HG02973 (cell line): ENCODE data around the gene PRAMEF13.
"Not testable (repeated sequence)": the region's sequence is repeated elsewhere in the genome, so short reads cannot be mapped to it uniquely, and the experiment has no call there.

Experiments used
- ATAC-seq: cut with Tn5 transposase; IDR thresholded peaks from one replicate; pipeline ENCODE4 v1.9.1; 2021; ENCODE audit warnings: moderate library complexity; ENCODE audit not compliant: unreplicated experiment

Gene PRAMEF13

DNA sequence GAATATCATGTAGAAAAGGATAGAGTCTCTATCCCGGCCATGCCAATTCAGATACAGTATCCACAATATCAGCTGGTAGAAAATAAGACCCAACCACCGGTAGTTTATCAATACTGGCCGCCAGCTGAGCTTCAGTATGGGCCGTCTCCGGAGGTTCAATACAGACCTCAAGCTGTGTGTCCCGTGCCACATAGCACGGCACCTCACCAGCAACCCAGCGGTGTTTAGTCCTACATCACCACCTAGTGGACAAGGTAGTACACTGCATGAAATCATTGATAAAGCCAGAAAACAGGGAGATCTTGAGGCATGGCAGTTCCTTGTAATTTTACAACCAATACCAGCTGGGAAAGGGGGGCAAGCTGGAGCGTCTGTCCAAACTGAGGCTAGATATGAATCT is 7.5 kb upstream of the PRAMEF13 start:
- ATAC-seq: not testable (repeated sequence)

DNA sequence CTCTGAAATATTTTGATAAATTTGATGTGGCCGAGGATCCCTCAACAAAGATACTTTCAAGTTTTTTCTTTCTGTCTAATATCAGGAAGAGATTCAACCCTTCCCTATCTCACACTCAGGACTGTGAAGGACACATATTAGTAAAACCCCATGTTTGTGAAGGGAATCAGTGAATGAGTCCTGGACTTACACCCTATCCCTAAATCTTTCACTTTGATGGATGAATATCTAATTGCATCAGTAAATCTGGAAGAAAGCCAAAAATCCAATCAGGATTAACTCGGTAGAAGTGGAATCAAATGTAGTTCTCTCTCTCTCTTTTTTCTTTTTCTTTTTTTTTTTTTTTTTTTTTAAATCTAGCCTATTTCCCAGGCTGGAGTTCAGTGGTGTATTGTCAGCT is 29.7 kb downstream of the PRAMEF13 start, which contains the start of gene PRAMEF9:
Gene PRAMEF9, plus strand, starts transcription at position 301 of the 400 bp plus-strand sequence. CDS start 3,433 bp downstream, outside the sequence.
- ATAC-seq: not testable (repeated sequence)

DNA sequence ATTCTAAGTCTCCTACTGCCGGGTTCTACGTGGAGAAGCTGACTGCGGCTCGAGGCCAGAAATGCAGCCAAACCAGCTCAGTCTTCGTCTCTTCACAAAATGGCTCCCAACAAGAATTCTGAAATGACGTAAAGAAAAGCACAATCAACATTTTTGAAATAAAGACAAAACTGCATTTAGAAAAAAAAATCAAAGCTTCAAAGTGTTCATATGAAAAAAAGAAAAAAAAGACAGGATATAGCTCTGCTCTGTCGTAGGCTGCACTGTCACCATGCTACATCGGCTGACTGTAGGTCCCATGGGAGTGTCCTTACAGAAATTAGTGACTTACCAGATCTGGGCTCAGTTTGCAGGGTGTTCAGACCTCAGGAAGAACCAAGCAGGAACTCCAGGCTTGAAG is 35.7 kb downstream of the PRAMEF13 start, which contains the start of gene HNRNPCL4:
Gene HNRNPCL4, minus strand, starts transcription at position 101 of the 400 bp plus-strand sequence. CDS start 164 bp downstream, outside the sequence.
- ATAC-seq: not testable (repeated sequence)

DNA sequence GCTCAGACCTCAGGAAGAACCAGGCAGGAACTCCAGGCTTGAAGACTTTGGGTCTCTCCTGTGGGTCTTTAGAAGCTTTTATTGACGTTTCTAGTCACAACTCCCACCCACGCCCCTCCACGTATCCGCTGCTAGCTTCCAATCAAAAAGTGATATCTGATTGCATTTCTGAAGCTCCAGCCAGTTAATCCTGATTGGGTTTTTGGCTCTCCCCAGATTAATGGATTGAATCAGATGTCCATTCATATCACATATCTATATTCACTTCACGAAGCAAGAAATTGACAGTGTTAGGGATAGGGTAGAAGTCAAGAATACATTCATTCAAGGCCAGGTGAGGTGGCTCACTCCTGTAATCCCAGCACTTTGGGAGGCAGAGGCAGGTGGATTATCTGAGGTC is 45.3 kb downstream of the PRAMEF13 start, which contains the start of gene PRAMEF26:
Gene PRAMEF26, minus strand, starts transcription at position 101 of the 400 bp plus-strand sequence. CDS start 2,914 bp downstream, outside the sequence.
- ATAC-seq: not testable (repeated sequence)
